GM23248 (cell line): ENCODE measurements around the gene CHRNA4.

Experiments used
- EZH2 ChIP-seq: fragments of 200-600 bp; sonication (generic); IDR thresholded peaks from 2 replicates; pipeline ENCODE4 v1.6.1; 2018; ENCODE audit warnings: antibody characterized with exemption, mild to moderate bottlenecking; ENCODE audit not compliant: insufficient read depth, poor library complexity, severe bottlenecking
- EZH2phosphoT487 ChIP-seq: fragments of 200-600 bp; sonication (generic); IDR thresholded peaks from 2 replicates; pipeline ENCODE4 v1.6.1; 2018; ENCODE audit warnings: antibody characterized with exemption, moderate library complexity, mild to moderate bottlenecking, low read depth; ENCODE audit not compliant: insufficient read depth

GRCh38 chr20:63369024-63369530 is 7.9 kb upstream of the CHRNA4 start:
- TF ChIP-seq EZH2 (no peak), EZH2phosphoT487 (no peak)
